Nephron progenitor cell (in vitro differentiated cells): ENCODE data around the gene CLEC10A.
A peak's percentile ranks its signal among the peaks of the same experiment; 100 is the strongest.
"Not testable (repeated sequence)": the region's sequence is repeated elsewhere in the genome, so short reads cannot be mapped to it uniquely, and the experiment has no call there.

Experiments
- DNase-seq: peaks from one replicate; pipeline ENCODE4 v3.0.0; 2021
- H3K27ac Mint-ChIP-seq: 2 replicates; pipeline ENCODE4 v1.8.0; 2021; ENCODE audit warnings: mild to moderate bottlenecking, moderate library complexity, mixed read lengths
- H3K27me3 Mint-ChIP-seq: 2 replicates; pipeline ENCODE4 v1.8.0; 2021; ENCODE audit warnings: mild to moderate bottlenecking, low read depth, mixed read lengths; ENCODE audit not compliant: poor library complexity
- H3K36me3 Mint-ChIP-seq: 2 replicates; pipeline ENCODE4 v1.8.0; 2021; ENCODE audit warnings: low read depth, mixed read lengths
- H3K4me1 Mint-ChIP-seq: 2 replicates; pipeline ENCODE4 v1.8.0; 2021; ENCODE audit warnings: mixed read lengths
- H3K4me3 Mint-ChIP-seq: 2 replicates; pipeline ENCODE4 v1.8.0; 2021; ENCODE audit warnings: mild to moderate bottlenecking, moderate library complexity, mixed read lengths
- H3K9me3 Mint-ChIP-seq: 2 replicates; pipeline ENCODE4 v1.8.0; 2021; ENCODE audit warnings: mild to moderate bottlenecking, moderate library complexity, mixed read lengths
- CTCF ChIP-seq: fragments of 200-600 bp; sonication (generic); IDR thresholded peaks from 2 replicates; pipeline ENCODE4 v1.5.0; 2021; ENCODE audit warnings: antibody characterized with exemption

The CLEC10A gene

GRCh38 chr17:7079581-7080455, at the start of gene CLEC10A:
Gene CLEC10A (minus strand): TSS chr17:7080251. CDS start chr17:7078812, 1,439 bp downstream.
- no peak for TF ChIP-seq CTCF
- peaks cover 27% of the 10 kb centered on the region for H3K4me1 Mint-ChIP-seq
- no peak for DNase-seq
- H3K4me3 Mint-ChIP-seq = no peak within 1 kb of the TSS
- peak within 1 kb of the TSS; percentile 58 for H3K27ac Mint-ChIP-seq
- no peaks in the 10 kb centered on the region for H3K27me3 Mint-ChIP-seq
- peaks cover 23% of the 10 kb centered on the region for H3K9me3 Mint-ChIP-seq
- no peaks in the 10 kb centered on the region for H3K36me3 Mint-ChIP-seq

GRCh38 chr17:7129311-7129710, 49.3 kb upstream of the CLEC10A start:
- Mint-ChIP-seq H3K4me1 (peaks cover 51% of the 10 kb centered on the region), H3K36me3 (no peaks in the 10 kb centered on the region), H3K4me3 (no peak overlapping the region), H3K9me3 (no peaks in the 10 kb centered on the region), H3K27ac (peak overlapping the region; percentile 41), H3K27me3 (peaks cover 6% of the 10 kb centered on the region)
- DNase-seq = no peak
- TF ChIP-seq CTCF = no peak

- no peak for TF ChIP-seq CTCF
- H3K4me3 Mint-ChIP-seq = no peak overlapping the region
- H3K9me3 Mint-ChIP-seq = no peaks in the 10 kb centered on the region
- H3K27me3 Mint-ChIP-seq = peaks cover 6% of the 10 kb centered on the region
- H3K4me1 Mint-ChIP-seq = peaks cover 44% of the 10 kb centered on the region
- DNase-seq = no peak
- H3K36me3 Mint-ChIP-seq = no peaks in the 10 kb centered on the region
- H3K27ac Mint-ChIP-seq = no peak overlapping the region
Measured at GRCh38 chr17:7128160-7128559, 48.1 kb upstream of the CLEC10A start.

GRCh38 chr17:7127501-7127900, 47.5 kb upstream of the CLEC10A start:
- not testable (repeated sequence) for H3K4me3 Mint-ChIP-seq, H3K27ac Mint-ChIP-seq, H3K36me3 Mint-ChIP-seq, H3K27me3 Mint-ChIP-seq, H3K9me3 Mint-ChIP-seq, DNase-seq
- H3K4me1 Mint-ChIP-seq = peaks cover 37% of the 10 kb centered on the region

- not testable (repeated sequence) for DNase-seq, H3K27me3 Mint-ChIP-seq, H3K36me3 Mint-ChIP-seq, H3K4me3 Mint-ChIP-seq, H3K27ac Mint-ChIP-seq, H3K9me3 Mint-ChIP-seq
- H3K4me1 Mint-ChIP-seq = peaks cover 27% of the 10 kb centered on the region
Measured at GRCh38 chr17:7126386-7126785, 46.3 kb upstream of the CLEC10A start.

- DNase-seq = no peak
- H3K27ac Mint-ChIP-seq = no peak overlapping the region
- no peak overlapping the region for H3K4me3 Mint-ChIP-seq
- TF ChIP-seq CTCF = no peak
- peaks cover 6% of the 10 kb centered on the region for H3K27me3 Mint-ChIP-seq
- H3K4me1 Mint-ChIP-seq = peaks cover 20% of the 10 kb centered on the region
- no peaks in the 10 kb centered on the region for H3K36me3 Mint-ChIP-seq
- H3K9me3 Mint-ChIP-seq = no peaks in the 10 kb centered on the region
Measured at GRCh38 chr17:7124923-7125322, 44.9 kb upstream of the CLEC10A start.

GRCh38 chr17:7123844-7124243, 43.8 kb upstream of the CLEC10A start:
- H3K27ac Mint-ChIP-seq = no peak overlapping the region
- no peaks in the 10 kb centered on the region for H3K36me3 Mint-ChIP-seq
- H3K4me1 Mint-ChIP-seq = peaks cover 19% of the 10 kb centered on the region
- no peak overlapping the region for H3K4me3 Mint-ChIP-seq
- H3K27me3 Mint-ChIP-seq = peaks cover 6% of the 10 kb centered on the region
- no peak for DNase-seq
- no peaks in the 10 kb centered on the region for H3K9me3 Mint-ChIP-seq
- no peak for TF ChIP-seq CTCF
